Pancreas (tissue), 10 donors: ENCODE data around the gene KCNJ5. TPM values are rescaled to one million over a fixed set of nuclear protein-coding genes. Genes with fewer than 3 reads are reported as not detected.

ENCODE experiments used
- ATAC-seq, 4 donors: fragments of 200-7000 bp; cut with Tn5 transposase; one replicate each; pipeline versions ENCODE4 v1.8.0 to v1.9.1; 2020; ENCODE audit warnings: mild to moderate bottlenecking in 4 of 4, moderate library complexity in 4 of 4
- DNase-seq, 6 donors: peaks; one replicate each; pipeline ENCODE4 v3.0.0-alpha.2; 2020
- FAIRE-seq: peaks from 2 replicates; lab custom pipeline; 2012; peaks lifted over from hg19 to GRCh38; lab: Jason Lieb, UNC
- H3K27ac ChIP-seq, 4 donors: fragments of 200-600 bp; sonication (generic); 1 replicate in 3 of 4; 2 replicates in 1 of 4; pipeline versions ENCODE4 v1.5.0 to v1.8.0; 2020
- H3K27me3 ChIP-seq, 4 donors: fragments of 200-600 bp; one replicate each; pipeline ENCODE4 v1.8.0; 2021
- H3K36me3 ChIP-seq, 3 donors: fragments of 200-600 bp; sonication (generic) in 1 of 3; one replicate each; pipeline versions ENCODE4 v1.5.0 to v1.8.0; 2020 to 2021
- H3K4me1 ChIP-seq, 3 donors: fragments of 200-600 bp; one replicate each; pipeline ENCODE4 v1.8.0; 2021
- H3K4me3 ChIP-seq, 4 donors: fragments of 200-600 bp; sonication (generic) in 2 of 4; one replicate each; pipeline versions ENCODE4 v1.5.0 to v1.8.0; 2020 to 2021
- H3K9me3 ChIP-seq, 4 donors: fragments of 200-600 bp; one replicate each; pipeline ENCODE4 v1.8.0; 2021
- WGBS, 2 donors: extraction: QIAGEN DNeasy Blood & Tissue Kit; methylation state at CpG; one replicate each; pipeline ENCODE4 v1.1.7; 2013; 5-methylcytosine and 5-hydroxymethylcytosine counted together
- intact Hi-C, 3 donors: fragments of 100-400 bp; cut with DNase I; formaldehyde crosslinking; loops; one replicate each; pipeline versions ENCODE4 v1.11.1 to v1.14.2; 2022
- polyA plus RNA-seq, 2 donors: library from polyadenylated mRNA; stranded (reverse); fragments of 200-250 nt; gene quantifications; one replicate each; pipeline ENCODE4 v1.2.3, GENCODE V29; 2013
- total RNA-seq, 6 donors: library from RNA; stranded (reverse); fragmentation: NEBNext Ultra II Directional in 4 of 6; extraction: Animal tissue kit (Norgen Biotek cat#: 25700) in 4 of 6; gene quantifications; one replicate each; pipeline versions ENCODE4 v1.2.1 to v1.2.4, GENCODE V29; 2021 to 2023
- TF ChIP-seq, protein P1 (sequence below), 4 donors: fragments of 200-600 bp; sonication (generic) in 3 of 4; IDR thresholded peaks; one replicate each; pipeline versions ENCODE4 v1.5.0 to v1.8.0; 2021; ENCODE audit warnings: antibody characterized with exemption in 4 of 4
- donor health status: healthy with polysubstance abuse.
- donor health status: DM: no; HTN: no; CAD: no; lungs with moderate emphysema.
- donor health status: DM: no; HTN: no; CAD: no.
- donor health status: control.
- donor health status: control.
- donor health status: Bipolar disorder and iron deficiency.
- donor health status: DM: yes; HTN: yes; CAD: no.
- donor health status: DM: no; HTN: no; CAD: no.
- donor health status: DM: no; HTN: no; CAD: no.
- donor health status: DM: yes; HTN: yes; CAD: no.

The KCNJ5 gene
- total and polyA plus RNA-seq, 8 donors, result 1.1 to 17.6 (median 9.5) TPM

DNA sequence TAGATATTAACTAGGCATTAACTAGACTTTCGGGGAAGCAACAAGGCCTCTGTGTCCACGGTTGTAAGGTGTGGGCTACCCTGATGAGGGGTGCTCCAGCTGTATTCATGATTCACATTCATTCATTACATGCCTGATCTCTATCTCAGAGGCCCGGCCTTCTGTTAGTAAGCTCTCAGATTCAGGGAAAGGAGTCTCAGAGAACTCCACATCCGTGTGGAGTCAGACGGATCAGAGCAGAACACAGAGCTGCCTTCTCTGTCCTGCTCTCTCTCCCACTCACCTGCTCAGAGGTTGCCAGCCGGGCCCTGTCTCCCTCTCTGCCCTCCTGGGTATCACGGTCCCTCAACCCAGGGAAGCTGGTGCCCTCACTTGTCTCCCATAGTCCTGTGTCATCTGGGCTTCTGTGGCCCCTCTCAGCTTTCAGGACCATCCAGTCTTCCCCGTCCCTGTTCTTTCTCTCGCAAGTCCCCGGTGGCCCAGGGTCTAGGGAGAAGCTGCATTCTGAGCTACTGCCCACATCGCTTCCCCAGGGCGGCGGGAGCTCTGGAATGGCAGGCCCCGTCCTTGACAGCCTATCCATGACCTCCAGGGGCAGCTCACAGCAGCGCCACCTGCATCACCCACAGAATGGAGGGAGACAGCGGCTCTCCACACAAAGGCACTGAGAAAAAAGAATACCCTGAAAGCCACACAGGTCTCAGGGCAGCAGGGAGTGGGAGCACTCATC is 47.2 kb downstream of the KCNJ5 start:
- WGBS, 2 donors, result 83 to 95% methylated on average over 16 of the region's 16 CpGs

DNA sequence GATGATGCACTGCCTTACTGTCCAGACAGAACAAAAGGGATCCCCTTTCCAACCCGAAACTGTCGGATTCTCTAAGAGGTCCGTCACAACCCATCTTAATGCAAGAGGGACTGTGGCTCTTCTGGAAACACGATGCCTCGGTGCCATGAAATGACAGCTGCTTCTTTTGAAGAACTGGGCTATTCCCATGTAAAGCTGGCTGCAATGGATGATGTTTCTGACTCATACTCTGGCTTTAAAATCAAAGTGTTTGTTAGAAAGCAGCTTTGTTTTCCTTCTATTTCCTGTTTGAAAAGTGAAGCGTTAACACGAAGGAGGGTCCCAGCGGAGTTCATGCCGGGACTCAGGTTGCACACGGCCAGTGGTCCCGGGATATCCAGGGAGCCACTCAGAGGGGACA is 48.4 kb downstream of the KCNJ5 start:
- H3K36me3 ChIP-seq, result no peaks in the 10 kb centered on the region
- H3K27me3 ChIP-seq, result no peaks in the 10 kb centered on the region
- FAIRE-seq (no peak), DNase-seq (no peak), ATAC-seq (no peak)
- TF ChIP-seq, protein P1, sequence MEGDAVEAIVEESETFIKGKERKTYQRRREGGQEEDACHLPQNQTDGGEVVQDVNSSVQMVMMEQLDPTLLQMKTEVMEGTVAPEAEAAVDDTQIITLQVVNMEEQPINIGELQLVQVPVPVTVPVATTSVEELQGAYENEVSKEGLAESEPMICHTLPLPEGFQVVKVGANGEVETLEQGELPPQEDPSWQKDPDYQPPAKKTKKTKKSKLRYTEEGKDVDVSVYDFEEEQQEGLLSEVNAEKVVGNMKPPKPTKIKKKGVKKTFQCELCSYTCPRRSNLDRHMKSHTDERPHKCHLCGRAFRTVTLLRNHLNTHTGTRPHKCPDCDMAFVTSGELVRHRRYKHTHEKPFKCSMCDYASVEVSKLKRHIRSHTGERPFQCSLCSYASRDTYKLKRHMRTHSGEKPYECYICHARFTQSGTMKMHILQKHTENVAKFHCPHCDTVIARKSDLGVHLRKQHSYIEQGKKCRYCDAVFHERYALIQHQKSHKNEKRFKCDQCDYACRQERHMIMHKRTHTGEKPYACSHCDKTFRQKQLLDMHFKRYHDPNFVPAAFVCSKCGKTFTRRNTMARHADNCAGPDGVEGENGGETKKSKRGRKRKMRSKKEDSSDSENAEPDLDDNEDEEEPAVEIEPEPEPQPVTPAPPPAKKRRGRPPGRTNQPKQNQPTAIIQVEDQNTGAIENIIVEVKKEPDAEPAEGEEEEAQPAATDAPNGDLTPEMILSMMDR (IDR thresholded peaks at IDR 0.05), result no peak
- H3K4me1 ChIP-seq, result no peaks in the 10 kb centered on the region
- H3K9me3 ChIP-seq, result no peaks in the 10 kb centered on the region
- no peak overlapping the region for H3K4me3 ChIP-seq
- no peak overlapping the region for H3K27ac ChIP-seq
- 77 to 87% methylated on average over 11 of the region's 11 CpGs for WGBS, 2 donors
- intact Hi-C loops, result no loop called here

More for the DNA sequence above, 47.2 kb downstream of the KCNJ5 start:
- Histone ChIP-seq H3K36me3 (no peaks in the 10 kb centered on the region), H3K4me3 (no peak overlapping the region), H3K27ac (no peak overlapping the region), H3K4me1 (no peaks in the 10 kb centered on the region), H3K9me3 (no peaks in the 10 kb centered on the region), H3K27me3 (no peaks in the 10 kb centered on the region)
- FAIRE-seq (no peak), ATAC-seq (no peak), DNase-seq (no peak)
- TF ChIP-seq, protein P1 (IDR thresholded peaks at IDR 0.05), result no peak
- intact Hi-C loops, result no loop called here

- DNase-seq (no peak), FAIRE-seq (no peak), ATAC-seq (no peak)
- intact Hi-C loops, result no loop called here
- Histone ChIP-seq H3K4me1 (no peaks in the 10 kb centered on the region), H3K4me3 (no peak overlapping the region), H3K36me3 (no peaks in the 10 kb centered on the region), H3K27me3 (no peaks in the 10 kb centered on the region), H3K27ac (no peak overlapping the region), H3K9me3 (no peaks in the 10 kb centered on the region)
- TF ChIP-seq, protein P1 (IDR thresholded peaks at IDR 0.05), result no peak
- 68 to 79% methylated on average over 5 of the region's 5 CpGs for WGBS, 2 donors
Observed at GRCh38 chr11:128940156-128940555, 49.0 kb downstream of the KCNJ5 start.

DNA sequence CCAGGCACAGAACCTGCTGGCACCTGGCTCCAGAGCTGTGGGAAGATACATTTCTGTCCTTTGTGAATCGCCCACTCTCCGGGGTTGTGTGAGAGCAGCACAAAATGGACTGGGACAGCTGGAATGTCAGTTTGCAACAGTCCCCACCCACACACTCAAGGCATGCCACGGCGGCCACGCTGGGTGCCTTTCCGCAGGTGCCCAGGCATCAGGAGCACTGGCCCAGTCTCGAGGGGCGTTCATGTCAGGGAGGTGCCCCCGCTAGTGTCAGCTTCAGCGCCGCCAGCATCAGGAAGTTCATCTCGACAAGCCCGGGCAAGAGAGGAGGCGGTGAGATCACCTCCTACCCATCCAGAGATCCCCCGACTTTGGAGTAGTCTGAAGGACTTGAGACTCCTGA is 49.4 kb downstream of the KCNJ5 start:
- FAIRE-seq, result no peak

GRCh38 chr11:128941110-128941509 is 50.0 kb downstream of the KCNJ5 start:
- Histone ChIP-seq H3K4me1 (no peaks in the 10 kb centered on the region), H3K36me3 (no peaks in the 10 kb centered on the region), H3K9me3 (no peaks in the 10 kb centered on the region), H3K27ac (no peak overlapping the region), H3K27me3 (no peaks in the 10 kb centered on the region), H3K4me3 (no peak overlapping the region)
- no peak for ATAC-seq
- no peak for DNase-seq
- 80 to 86% methylated on average over 8 of the region's 8 CpGs for WGBS, 2 donors
- TF ChIP-seq, protein P1 (IDR thresholded peaks at IDR 0.05), result no peak
- intact Hi-C loops, result no loop called here
- no peak for FAIRE-seq

More for the DNA sequence above, 49.4 kb downstream of the KCNJ5 start:
- 80 to 92% methylated on average over 15 of the region's 15 CpGs for WGBS, 2 donors
- Histone ChIP-seq H3K36me3 (no peaks in the 10 kb centered on the region), H3K4me3 (no peak overlapping the region), H3K4me1 (no peaks in the 10 kb centered on the region), H3K9me3 (no peaks in the 10 kb centered on the region), H3K27ac (no peak overlapping the region), H3K27me3 (no peaks in the 10 kb centered on the region)
- intact Hi-C loops, result no loop called here
- TF ChIP-seq, protein P1 (IDR thresholded peaks at IDR 0.05), result no peak
- DNase-seq (no peak), ATAC-seq (no peak)
